Fibroblast of peridontal ligament (primary cell): Measurements from ENCODE around the gene DLX4.

Experiments used
- DNase-seq: peaks from one replicate; pipeline ENCODE4 v3.0.0-alpha.2; 2010; ENCODE audit errors: extremely low read depth

The DLX4 gene

GRCh38 chr17:49987290-49987585 is 18.2 kb downstream of the DLX4 start:
- no peak for DNase-seq

- DNase-seq, result peak; percentile 36
These were observed 18.9 kb downstream of the DLX4 start for GRCh38 chr17:49987681-49988441.

- DNase-seq, result no peak
These were observed 20.5 kb downstream of the DLX4 start for GRCh38 chr17:49989518-49989880.

GRCh38 chr17:49990331-49990730 is 21.3 kb downstream of the DLX4 start:
- no peak for DNase-seq

GRCh38 chr17:49990921-49991320 is 21.9 kb downstream of the DLX4 start:
- no peak for DNase-seq

GRCh38 chr17:49991409-49991808 is 22.4 kb downstream of the DLX4 start:
- DNase-seq, result no peak

- DNase-seq, result no peak
These were observed 23.4 kb downstream of the DLX4 start for GRCh38 chr17:49992191-49992932.

GRCh38 chr17:49992933-49993422 is 24.0 kb downstream of the DLX4 start:
- DNase-seq, result no peak

GRCh38 chr17:49993423-49994060 is 24.6 kb downstream of the DLX4 start:
- DNase-seq, result no peak

- no peak for DNase-seq
These were observed 25.4 kb downstream of the DLX4 start for GRCh38 chr17:49994085-49995054.

GRCh38 chr17:49995055-49995738 is 26.2 kb downstream of the DLX4 start, which contains the start of gene DLX3:
DLX3 (minus strand) TSS chr17:49995224; CDS start chr17:49994998, 226 bp downstream.
- peak; percentile 71 for DNase-seq

- no peak for DNase-seq
These were observed 27.1 kb downstream of the DLX4 start for GRCh38 chr17:49996121-49996494.

- peak; percentile 14 for DNase-seq
These were observed 27.7 kb downstream of the DLX4 start for GRCh38 chr17:49996495-49997300.

- DNase-seq, result no peak
These were observed 28.3 kb downstream of the DLX4 start for GRCh38 chr17:49997301-49997650.

GRCh38 chr17:49997773-49998703 is 29.0 kb downstream of the DLX4 start:
- DNase-seq, result peak; percentile 82

GRCh38 chr17:49998836-49999511 is 30.0 kb downstream of the DLX4 start:
- DNase-seq, result no peak

- DNase-seq, result no peak
These were observed 34.9 kb downstream of the DLX4 start for GRCh38 chr17:50003911-50004310.

- DNase-seq, result no peak
These were observed 40.3 kb downstream of the DLX4 start for GRCh38 chr17:50009282-50009681.

GRCh38 chr17:50013079-50013478 is 44.1 kb downstream of the DLX4 start:
- no peak for DNase-seq
